OCI-LY1 (cell line): ENCODE data around the gene PLXNA2.

Experiments
- H2AFZ ChIP-seq: fragments of 200-600 bp; sonication (generic), shearing (Covaris generic); 2 replicates; pipeline ENCODE4 v1.6.0; 2014; ENCODE audit warnings: antibody characterized with exemption, mild to moderate bottlenecking, low read length
- H3F3A ChIP-seq: fragments of 200-600 bp; sonication (generic), shearing (Covaris generic); 2 replicates; pipeline ENCODE4 v1.6.0; 2014; ENCODE audit warnings: mild to moderate bottlenecking, antibody characterized with exemption, low read length, moderate library complexity; ENCODE audit not compliant: insufficient read depth
- H3K27ac ChIP-seq: fragments of 200-600 bp; sonication (generic); 2 replicates; pipeline ENCODE4 v1.5.1; 2014; ENCODE audit warnings: low read length, mixed run types, mild to moderate bottlenecking, low read depth; ENCODE audit not compliant: poor library complexity, severe bottlenecking
- H3K27me3 ChIP-seq: fragments of 200-600 bp; sonication (generic); 2 replicates; pipeline ENCODE4 v1.6.0; 2014; ENCODE audit warnings: antibody characterized with exemption, mild to moderate bottlenecking, low read length, moderate library complexity; ENCODE audit not compliant: insufficient read depth
- H3K36me3 ChIP-seq: fragments of 200-600 bp; sonication (generic); 2 replicates; pipeline ENCODE4 v1.6.1; 2014; ENCODE audit warnings: mild to moderate bottlenecking, antibody characterized with exemption, low read length, moderate library complexity, mixed read lengths; ENCODE audit not compliant: insufficient read depth
- H3K4me1 ChIP-seq: fragments of 200-600 bp; sonication (generic); 2 replicates; pipeline ENCODE4 v1.5.1; 2014; ENCODE audit warnings: mild to moderate bottlenecking, low read length, moderate library complexity; ENCODE audit not compliant: insufficient read depth, severe bottlenecking
- H3K4me2 ChIP-seq: fragments of 200-600 bp; sonication (generic), shearing (Covaris generic); 2 replicates; pipeline ENCODE4 v1.6.1; 2014; ENCODE audit warnings: low read length
- H3K4me3 ChIP-seq: fragments of 200-600 bp; sonication (generic); 2 replicates; pipeline ENCODE4 v1.5.1; 2014; ENCODE audit warnings: low read length, low read depth, mild to moderate bottlenecking, mixed read lengths; ENCODE audit not compliant: poor library complexity, severe bottlenecking
- H3K79me2 ChIP-seq: fragments of 200-600 bp; shearing (Covaris generic); 2 replicates; pipeline ENCODE4 v1.6.1; 2016; ENCODE audit warnings: mixed run types, low read length, mixed read lengths; ENCODE audit not compliant: insufficient read depth
- H3K9ac ChIP-seq: fragments of 200-600 bp; sonication (generic), shearing (Covaris generic); 2 replicates; pipeline ENCODE4 v1.6.1; 2014; ENCODE audit warnings: mild to moderate bottlenecking, low read length, mixed read lengths
- H3K9me2 ChIP-seq: fragments of 200-600 bp; sonication (generic), shearing (Covaris generic); 2 replicates; pipeline ENCODE4 v1.6.1; 2014; ENCODE audit warnings: low read depth, mild to moderate bottlenecking, low read length, mixed read lengths
- H3K9me3 ChIP-seq: fragments of 200-600 bp; shearing (Covaris generic); 2 replicates; pipeline ENCODE4 v1.6.1; 2014; ENCODE audit warnings: low read length, mixed read lengths
- H4K20me1 ChIP-seq: fragments of 200-600 bp; sonication (generic), shearing (Covaris generic); 2 replicates; pipeline ENCODE4 v1.6.0; 2016; ENCODE audit warnings: mild to moderate bottlenecking, low read length; ENCODE audit not compliant: insufficient read depth
- EZH2 ChIP-seq: fragments of 200-600 bp; sonication (generic), shearing (Covaris generic); IDR thresholded peaks from 2 replicates; pipeline ENCODE4 v1.8.0; 2017; ENCODE audit warnings: borderline replicate concordance, mixed run types, mild to moderate bottlenecking, antibody characterized with exemption, low read length, moderate library complexity, mixed read lengths
- TF ChIP-seq, protein P1 (sequence below): fragments of 200-600 bp; sonication (generic), shearing (Covaris generic); IDR thresholded peaks from 2 replicates; pipeline ENCODE4 v1.5.1; 2017; ENCODE audit warnings: mild to moderate bottlenecking, antibody characterized with exemption, low read length, moderate library complexity, mixed read lengths

Gene PLXNA2

DNA sequence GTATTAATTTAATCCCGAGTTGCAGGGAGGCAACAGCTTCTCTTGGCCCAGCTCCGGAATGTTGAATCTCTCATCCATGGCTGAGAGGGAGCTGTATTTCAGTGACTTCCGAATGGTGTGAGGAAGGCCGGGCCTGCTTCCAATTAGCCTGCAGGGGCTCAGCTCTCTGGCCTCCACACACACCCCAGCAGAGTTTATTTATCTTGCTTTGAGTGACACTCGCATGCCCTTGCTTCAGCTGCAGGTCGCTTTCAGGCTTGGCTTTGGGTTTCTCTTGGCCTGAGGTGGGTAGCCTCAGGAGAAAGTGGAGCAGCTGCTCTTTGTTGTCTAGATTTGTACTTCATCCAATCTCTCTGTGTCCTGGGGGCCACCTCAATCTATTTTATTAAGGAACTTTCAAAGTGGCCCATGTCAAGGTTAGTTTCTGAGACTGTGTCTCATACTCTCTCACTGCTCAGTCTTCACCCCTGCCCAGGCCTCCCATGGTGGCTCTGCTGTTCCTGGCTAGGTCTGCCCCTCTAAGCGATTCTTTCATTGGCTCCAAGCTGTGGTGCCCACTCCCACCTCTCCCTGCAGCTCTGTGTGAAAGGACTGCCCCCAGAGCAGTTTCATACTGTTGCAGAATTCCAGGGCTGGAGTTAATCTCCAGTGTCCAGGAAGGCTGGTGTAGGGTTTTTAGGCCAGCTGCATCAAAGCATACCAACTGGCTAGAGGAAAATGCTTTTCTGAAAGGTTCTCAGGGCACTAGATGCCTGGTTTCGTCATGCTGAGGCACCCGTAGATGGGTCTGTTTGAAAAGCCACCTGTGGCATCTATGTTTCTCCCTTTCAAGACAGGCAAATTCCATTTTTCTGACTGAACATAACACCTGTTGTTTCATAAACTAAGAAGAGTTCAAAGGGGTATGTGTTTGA, 153.5 kb downstream of the PLXNA2 start:
- Histone ChIP-seq H3K4me1 (no peaks in the 10 kb centered on the region), H3K9me3 (no peaks in the 10 kb centered on the region), H3K79me2 (no peaks in the 10 kb centered on the region), H3K4me2 (no peak overlapping the region), H3K9ac (no peak overlapping the region), H3K36me3 (no peaks in the 10 kb centered on the region), H3K27me3 (0 out of 2 replicates have a peak, but pooled peaks cover 6% of the 10 kb centered on the region), H3K9me2 (no peaks in the 10 kb centered on the region), H4K20me1 (no peaks in the 10 kb centered on the region), H2AFZ (no peak overlapping the region), H3K4me3 (no peak overlapping the region), H3F3A (no peaks in the 10 kb centered on the region), H3K27ac (no peak overlapping the region)
- TF ChIP-seq, protein P1, sequence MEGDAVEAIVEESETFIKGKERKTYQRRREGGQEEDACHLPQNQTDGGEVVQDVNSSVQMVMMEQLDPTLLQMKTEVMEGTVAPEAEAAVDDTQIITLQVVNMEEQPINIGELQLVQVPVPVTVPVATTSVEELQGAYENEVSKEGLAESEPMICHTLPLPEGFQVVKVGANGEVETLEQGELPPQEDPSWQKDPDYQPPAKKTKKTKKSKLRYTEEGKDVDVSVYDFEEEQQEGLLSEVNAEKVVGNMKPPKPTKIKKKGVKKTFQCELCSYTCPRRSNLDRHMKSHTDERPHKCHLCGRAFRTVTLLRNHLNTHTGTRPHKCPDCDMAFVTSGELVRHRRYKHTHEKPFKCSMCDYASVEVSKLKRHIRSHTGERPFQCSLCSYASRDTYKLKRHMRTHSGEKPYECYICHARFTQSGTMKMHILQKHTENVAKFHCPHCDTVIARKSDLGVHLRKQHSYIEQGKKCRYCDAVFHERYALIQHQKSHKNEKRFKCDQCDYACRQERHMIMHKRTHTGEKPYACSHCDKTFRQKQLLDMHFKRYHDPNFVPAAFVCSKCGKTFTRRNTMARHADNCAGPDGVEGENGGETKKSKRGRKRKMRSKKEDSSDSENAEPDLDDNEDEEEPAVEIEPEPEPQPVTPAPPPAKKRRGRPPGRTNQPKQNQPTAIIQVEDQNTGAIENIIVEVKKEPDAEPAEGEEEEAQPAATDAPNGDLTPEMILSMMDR, result no peak
- no peak for TF ChIP-seq EZH2

DNA sequence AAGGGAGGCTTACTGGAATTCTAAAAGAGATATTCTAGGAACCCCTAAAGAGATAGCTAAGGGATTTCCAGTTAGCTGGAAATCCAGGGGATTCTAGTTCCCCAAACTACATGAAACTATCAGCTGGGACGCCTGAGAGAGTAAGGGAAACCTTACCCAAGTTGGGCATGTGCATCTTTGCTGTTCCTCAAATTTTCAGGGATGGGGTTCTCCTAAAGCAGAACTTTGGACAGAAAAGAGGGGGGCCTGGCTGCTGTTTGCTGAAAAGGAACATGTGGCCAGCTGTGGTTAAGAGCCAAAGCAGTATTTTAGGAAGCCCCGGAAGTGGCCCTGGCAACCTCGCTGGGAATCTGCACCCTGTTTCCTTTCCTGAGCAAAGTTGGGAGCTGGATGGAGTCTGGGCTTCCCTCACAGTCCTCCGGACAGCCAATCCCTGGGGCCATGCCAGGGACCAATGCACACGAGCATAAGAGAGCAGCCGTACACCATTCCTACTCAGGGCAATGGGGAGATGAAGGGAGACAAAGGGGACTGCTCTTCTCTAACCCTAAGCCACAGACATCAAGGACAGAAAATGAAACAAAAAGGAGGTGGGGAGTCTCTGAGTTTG, 154.3 kb downstream of the PLXNA2 start:
- H3K9me3 ChIP-seq, result no peaks in the 10 kb centered on the region
- no peaks in the 10 kb centered on the region for H3K4me1 ChIP-seq
- no peak overlapping the region for H3K4me2 ChIP-seq
- H3F3A ChIP-seq, result no peaks in the 10 kb centered on the region
- no peaks in the 10 kb centered on the region for H3K79me2 ChIP-seq
- H4K20me1 ChIP-seq, result no peaks in the 10 kb centered on the region
- H3K36me3 ChIP-seq, result no peaks in the 10 kb centered on the region
- no peak overlapping the region for H3K27ac ChIP-seq
- H2AFZ ChIP-seq, result no peak overlapping the region
- TF ChIP-seq EZH2, result no peak
- TF ChIP-seq, protein P1, result no peak
- H3K9me2 ChIP-seq, result no peaks in the 10 kb centered on the region
- no peak overlapping the region for H3K4me3 ChIP-seq
- H3K27me3 ChIP-seq, result 0 out of 2 replicates have a peak, but pooled peaks cover 6% of the 10 kb centered on the region
- no peak overlapping the region for H3K9ac ChIP-seq

DNA sequence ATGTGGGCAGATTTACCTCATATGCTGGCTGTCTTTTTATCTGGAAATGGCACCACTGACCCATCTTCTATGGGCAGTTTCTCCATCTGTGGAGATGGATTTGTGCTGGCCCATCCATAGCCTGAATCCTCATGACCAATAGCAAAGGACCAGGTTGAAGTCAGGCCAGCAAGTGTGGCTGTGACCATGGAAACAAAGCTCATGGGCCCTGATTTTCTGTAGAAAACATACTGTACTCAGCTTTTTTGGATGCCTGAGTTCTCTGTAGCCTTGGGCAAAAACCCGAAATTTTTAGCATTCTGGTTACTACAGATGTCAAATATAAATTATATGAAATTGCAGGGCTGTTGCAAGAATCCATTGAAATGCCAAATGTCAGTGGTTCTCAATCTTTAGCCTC, 155.0 kb downstream of the PLXNA2 start:
- H3K27me3 ChIP-seq, result 0 out of 2 replicates have a peak, but pooled peaks cover 6% of the 10 kb centered on the region
- no peak overlapping the region for H2AFZ ChIP-seq
- no peak overlapping the region for H3K4me2 ChIP-seq
- H3K9ac ChIP-seq, result no peak overlapping the region
- H3K36me3 ChIP-seq, result no peaks in the 10 kb centered on the region
- no peaks in the 10 kb centered on the region for H3K9me2 ChIP-seq
- H3K27ac ChIP-seq, result no peak overlapping the region
- no peak for TF ChIP-seq EZH2
- TF ChIP-seq, protein P1, result no peak
- no peaks in the 10 kb centered on the region for H3K9me3 ChIP-seq
- H3F3A ChIP-seq, result no peaks in the 10 kb centered on the region
- no peaks in the 10 kb centered on the region for H3K4me1 ChIP-seq
- H3K4me3 ChIP-seq, result no peak overlapping the region
- no peaks in the 10 kb centered on the region for H3K79me2 ChIP-seq
- no peaks in the 10 kb centered on the region for H4K20me1 ChIP-seq
